HUES64 (cell line): ENCODE data around the gene ZNF503.

Source experiments
- H3K27ac ChIP-seq: 2 replicates; pipeline ENCODE4 v1.7.0; 2013; ENCODE audit warnings: low read depth, low read length, inconsistent platforms
- H3K27me3 ChIP-seq: 2 replicates; pipeline ENCODE4 v1.6.1; 2013; ENCODE audit warnings: mild to moderate bottlenecking, low read length; ENCODE audit not compliant: insufficient read depth
- H3K36me3 ChIP-seq: 2 replicates; pipeline ENCODE4 v1.6.1; 2013; ENCODE audit warnings: mild to moderate bottlenecking, low read length; ENCODE audit not compliant: insufficient read depth
- H3K4me1 ChIP-seq: 2 replicates; pipeline ENCODE4 v1.6.1; 2013; ENCODE audit warnings: mild to moderate bottlenecking, low read length, moderate library complexity; ENCODE audit not compliant: insufficient read depth
- H3K4me3 ChIP-seq: 2 replicates; pipeline ENCODE4 v1.5.1; 2013; ENCODE audit warnings: mild to moderate bottlenecking, low read length, moderate library complexity
- H3K9ac ChIP-seq: 2 replicates; pipeline ENCODE4 v1.6.1; 2013; ENCODE audit warnings: mild to moderate bottlenecking, low read depth, low read length
- H3K9me3 ChIP-seq: 2 replicates; pipeline ENCODE4 v1.6.1; 2013; ENCODE audit warnings: low read depth, low read length; ENCODE audit not compliant: insufficient read depth
- WGBS: fragments of 150-250, 120-280 bp; methylation state at CpG from one replicate; pipeline ENCODE4 v1.1.7; 2013; ENCODE audit warnings: missing lambda C conversion rate; 5-methylcytosine and 5-hydroxymethylcytosine counted together

The ZNF503 gene

GRCh38 chr10:75405598-75406461 lies 4.3 kb upstream of the ZNF503 start:
- no peaks in the 10 kb centered on the region for H3K9me3 ChIP-seq
- H3K4me3 ChIP-seq, result peak overlapping the region; percentile 70
- no peak overlapping the region for H3K27ac ChIP-seq
- H3K9ac ChIP-seq, result no peak overlapping the region
- 5% methylated on average over 39 of the region's 39 CpGs for WGBS
- peaks cover 96% of the 10 kb centered on the region for H3K27me3 ChIP-seq
- H3K36me3 ChIP-seq, result no peaks in the 10 kb centered on the region
- H3K4me1 ChIP-seq, result peaks cover 30% of the 10 kb centered on the region

- H3K4me3 ChIP-seq, result peak overlapping the region; percentile 70
- H3K27ac ChIP-seq, result no peak overlapping the region
- peaks cover 96% of the 10 kb centered on the region for H3K27me3 ChIP-seq
- peaks cover 22% of the 10 kb centered on the region for H3K4me1 ChIP-seq
- H3K9ac ChIP-seq, result no peak overlapping the region
- no peaks in the 10 kb centered on the region for H3K36me3 ChIP-seq
- WGBS, result 1% methylated on average over 56 of the region's 56 CpGs
- H3K9me3 ChIP-seq, result no peaks in the 10 kb centered on the region
These were observed 3.4 kb upstream of the ZNF503 start for GRCh38 chr10:75404815-75405597.

- peak overlapping the region; percentile 70 for H3K4me3 ChIP-seq
- H3K4me1 ChIP-seq, result peaks cover 19% of the 10 kb centered on the region
- no peak overlapping the region for H3K9ac ChIP-seq
- no peak overlapping the region for H3K27ac ChIP-seq
- under 1% methylated on average over 58 of the region's 58 CpGs for WGBS
- no peaks in the 10 kb centered on the region for H3K9me3 ChIP-seq
- no peaks in the 10 kb centered on the region for H3K36me3 ChIP-seq
- peaks cover 97% of the 10 kb centered on the region for H3K27me3 ChIP-seq
These were observed 2.6 kb upstream of the ZNF503 start for GRCh38 chr10:75403939-75404814.

GRCh38 chr10:75403144-75403938 lies 1.8 kb upstream of the ZNF503 start:
- Histone ChIP-seq H3K27me3 (peaks cover 97% of the 10 kb centered on the region), H3K4me3 (peak overlapping the region; percentile 70), H3K9ac (0 out of 2 replicates have a peak overlapping the region, but pooled peaks have one; percentile 7), H3K27ac (peak overlapping the region; percentile 33; the same call in 1 of the 2 replicates), H3K36me3 (no peaks in the 10 kb centered on the region), H3K9me3 (no peaks in the 10 kb centered on the region), H3K4me1 (peaks cover 16% of the 10 kb centered on the region; the same call in 1 of the 2 replicates)
- WGBS, result under 1% methylated on average over 52 of the region's 56 CpGs

GRCh38 chr10:75402486-75403143 lies 1.1 kb upstream of the ZNF503 start:
- Histone ChIP-seq H3K9ac (no peak overlapping the region), H3K27me3 (peaks cover 97% of the 10 kb centered on the region), H3K36me3 (no peaks in the 10 kb centered on the region), H3K27ac (peak overlapping the region; percentile 33; the same call in 1 of the 2 replicates), H3K9me3 (no peaks in the 10 kb centered on the region), H3K4me3 (peak overlapping the region; percentile 70), H3K4me1 (peaks cover 22% of the 10 kb centered on the region)
- WGBS, result under 1% methylated on average over 42 of the region's 42 CpGs

- Histone ChIP-seq H3K27ac (no peak overlapping the region), H3K4me3 (peak overlapping the region; percentile 70), H3K9ac (peak overlapping the region; percentile 21; the same call in 1 of the 2 replicates), H3K36me3 (no peaks in the 10 kb centered on the region), H3K4me1 (peaks cover 20% of the 10 kb centered on the region), H3K9me3 (no peaks in the 10 kb centered on the region), H3K27me3 (peaks cover 97% of the 10 kb centered on the region)
- 1% methylated on average over 67 of the region's 68 CpGs for WGBS
These were observed 594 bp downstream of the ZNF503 start for GRCh38 chr10:75400771-75401568.

GRCh38 chr10:75400163-75400770 lies 1.3 kb downstream of the ZNF503 start:
- 1% methylated on average over 39 of the region's 39 CpGs for WGBS
- Histone ChIP-seq H3K27me3 (peaks cover 97% of the 10 kb centered on the region), H3K36me3 (no peaks in the 10 kb centered on the region), H3K9ac (no peak overlapping the region), H3K4me3 (peak overlapping the region; percentile 70), H3K4me1 (peaks cover 14% of the 10 kb centered on the region), H3K9me3 (no peaks in the 10 kb centered on the region), H3K27ac (no peak overlapping the region)

- Histone ChIP-seq H3K36me3 (no peaks in the 10 kb centered on the region), H3K4me1 (peaks cover 10% of the 10 kb centered on the region), H3K27me3 (peaks cover 97% of the 10 kb centered on the region), H3K9ac (no peak overlapping the region), H3K4me3 (peak overlapping the region; percentile 70), H3K9me3 (no peaks in the 10 kb centered on the region), H3K27ac (no peak overlapping the region)
- WGBS, result under 1% methylated on average over 66 of the region's 71 CpGs
These were observed 2.0 kb downstream of the ZNF503 start for GRCh38 chr10:75399461-75400162.
